AG09309 (cell line): Measurements from ENCODE around the gene SNRPE.

Experiments
- DNase-seq: peaks from one replicate; pipeline ENCODE4 v3.0.0-alpha.2; 2010; ENCODE audit warnings: low read depth
- H3K4me3 ChIP-seq: 2 replicates; pipeline ENCODE4 v1.5.1; 2011; ENCODE audit warnings: mild to moderate bottlenecking, low read depth, low read length, moderate library complexity; ENCODE audit not compliant: control insufficient read depth
- TF ChIP-seq, protein P1 (sequence below): IDR thresholded peaks from 2 replicates; pipeline ENCODE4 v1.5.1; 2011; ENCODE audit warnings: mild to moderate bottlenecking, low read depth, low read length, inconsistent platforms; ENCODE audit not compliant: insufficient read depth, control insufficient read depth; ENCODE audit errors: missing control alignments

Gene SNRPE

DNA sequence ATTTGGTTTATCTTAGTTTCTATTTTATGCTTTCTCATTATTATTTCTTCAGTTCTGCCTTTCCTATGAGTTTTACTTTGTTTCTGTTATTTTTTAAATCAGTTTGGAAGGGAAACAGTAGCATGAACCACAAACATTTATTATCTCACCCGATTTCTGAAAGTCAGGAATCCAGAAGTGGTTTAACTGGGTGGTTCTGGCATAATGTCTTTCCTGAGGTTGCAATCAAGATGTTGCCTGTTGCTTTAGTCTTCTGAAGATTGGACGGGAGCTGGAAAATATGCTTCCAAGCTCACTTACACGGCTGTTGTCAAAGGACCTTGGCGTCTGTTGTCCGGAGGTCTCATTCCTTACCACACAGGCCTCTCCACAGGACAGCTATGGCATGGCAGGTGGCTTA lies 50.4 kb downstream of the SNRPE start:
- TF ChIP-seq, protein P1, sequence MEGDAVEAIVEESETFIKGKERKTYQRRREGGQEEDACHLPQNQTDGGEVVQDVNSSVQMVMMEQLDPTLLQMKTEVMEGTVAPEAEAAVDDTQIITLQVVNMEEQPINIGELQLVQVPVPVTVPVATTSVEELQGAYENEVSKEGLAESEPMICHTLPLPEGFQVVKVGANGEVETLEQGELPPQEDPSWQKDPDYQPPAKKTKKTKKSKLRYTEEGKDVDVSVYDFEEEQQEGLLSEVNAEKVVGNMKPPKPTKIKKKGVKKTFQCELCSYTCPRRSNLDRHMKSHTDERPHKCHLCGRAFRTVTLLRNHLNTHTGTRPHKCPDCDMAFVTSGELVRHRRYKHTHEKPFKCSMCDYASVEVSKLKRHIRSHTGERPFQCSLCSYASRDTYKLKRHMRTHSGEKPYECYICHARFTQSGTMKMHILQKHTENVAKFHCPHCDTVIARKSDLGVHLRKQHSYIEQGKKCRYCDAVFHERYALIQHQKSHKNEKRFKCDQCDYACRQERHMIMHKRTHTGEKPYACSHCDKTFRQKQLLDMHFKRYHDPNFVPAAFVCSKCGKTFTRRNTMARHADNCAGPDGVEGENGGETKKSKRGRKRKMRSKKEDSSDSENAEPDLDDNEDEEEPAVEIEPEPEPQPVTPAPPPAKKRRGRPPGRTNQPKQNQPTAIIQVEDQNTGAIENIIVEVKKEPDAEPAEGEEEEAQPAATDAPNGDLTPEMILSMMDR: no peak
- peak; percentile 57 for DNase-seq
- no peak overlapping the region for H3K4me3 ChIP-seq

DNA sequence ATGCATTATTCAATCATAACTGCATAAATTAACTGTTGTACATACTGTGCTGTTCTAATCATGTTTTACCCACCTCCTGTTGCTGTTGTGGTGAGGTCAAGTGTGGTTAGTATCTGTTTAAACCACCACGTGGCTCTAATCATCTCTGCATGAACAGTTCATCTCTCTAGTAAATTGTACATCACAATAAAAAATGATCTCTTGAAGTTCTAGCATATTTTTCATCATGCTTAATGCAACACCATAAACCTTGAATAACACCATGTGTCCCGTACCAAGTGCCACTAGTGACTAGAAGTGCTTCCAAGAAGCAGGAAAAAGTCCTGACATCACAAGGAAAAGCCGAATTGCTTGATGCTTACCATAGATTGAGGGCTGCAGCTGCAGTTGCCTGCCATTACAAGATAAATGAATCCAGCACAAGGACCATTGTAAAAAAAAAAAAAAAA lies 51.7 kb downstream of the SNRPE start:
- no peak overlapping the region for H3K4me3 ChIP-seq
- no peak for DNase-seq
- TF ChIP-seq, protein P1: no peak

DNA sequence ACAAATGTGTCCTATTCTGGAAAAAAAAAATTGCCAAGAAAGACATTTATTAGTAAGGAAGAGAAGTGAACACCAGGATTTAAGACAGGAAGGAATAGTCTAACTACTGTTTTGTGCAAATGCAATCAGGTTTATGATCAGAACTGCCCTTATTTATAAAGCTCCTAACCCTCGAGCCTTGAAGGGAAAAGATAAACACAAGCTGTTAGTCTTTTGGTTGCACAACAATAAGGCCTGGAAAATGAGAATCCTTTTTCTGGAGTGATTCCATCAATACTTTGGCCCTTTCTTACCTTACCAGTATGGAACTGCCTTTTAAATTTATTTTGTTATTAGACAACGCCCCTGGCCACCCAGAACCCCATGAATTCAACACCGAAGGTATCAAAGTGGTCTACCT lies 52.9 kb downstream of the SNRPE start:
- no peak overlapping the region for H3K4me3 ChIP-seq
- TF ChIP-seq, protein P1: no peak
- DNase-seq: no peak

DNA sequence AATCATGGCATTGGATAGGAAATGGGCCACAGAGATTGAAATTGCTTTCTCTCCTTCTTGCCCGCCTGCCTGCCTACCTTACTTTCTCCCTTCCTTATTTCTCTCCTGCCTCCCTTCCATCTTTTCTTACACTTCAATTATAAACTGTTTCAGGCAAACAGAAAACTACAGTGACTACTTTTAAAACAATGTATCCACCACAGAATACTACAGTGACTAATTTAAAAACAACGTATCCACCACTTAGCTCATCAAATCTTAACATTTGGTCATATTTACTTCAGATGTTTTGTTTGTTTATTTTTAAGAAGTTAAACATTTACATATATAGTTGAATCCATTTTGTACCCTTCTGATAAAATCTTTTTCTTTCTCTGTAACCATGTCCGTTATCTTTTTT lies 54.4 kb downstream of the SNRPE start:
- H3K4me3 ChIP-seq: no peak overlapping the region
- TF ChIP-seq, protein P1: no peak
- DNase-seq: no peak

DNA sequence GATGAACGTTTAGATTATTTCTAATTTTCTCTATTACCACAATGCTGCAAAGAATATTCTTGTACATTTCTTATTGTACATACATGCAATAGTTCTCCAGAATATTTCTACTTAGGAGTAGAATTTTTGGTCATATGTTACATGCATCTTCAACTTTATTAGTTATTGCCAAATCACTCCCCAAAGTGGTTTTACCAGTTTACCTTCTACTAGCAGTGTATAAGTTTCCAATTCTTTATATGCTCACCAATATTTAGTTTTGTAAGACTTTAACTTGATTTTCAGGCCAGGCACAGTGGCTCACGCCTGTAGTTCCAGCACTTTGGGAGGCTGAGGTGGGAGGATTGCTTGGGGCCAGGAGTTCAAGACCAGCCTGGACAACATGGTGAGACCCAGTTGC lies 55.4 kb downstream of the SNRPE start:
- no peak for DNase-seq
- no peak overlapping the region for H3K4me3 ChIP-seq
- TF ChIP-seq, protein P1: no peak
